Muscle of leg (tissue), 11 donors: ENCODE data around the gene GLYR1. TPM values are rescaled to one million over a fixed set of nuclear protein-coding genes. Genes with fewer than 3 reads are reported as not detected.

Experiments used
- DNase-seq: peaks from one replicate; pipeline ENCODE4 v3.0.0; 2013
- H3K27ac ChIP-seq: one replicate; pipeline ENCODE4 v1.5.1; 2013; ENCODE audit warnings: mild to moderate bottlenecking, low read length, control low read depth
- H3K27me3 ChIP-seq: one replicate; pipeline ENCODE4 v1.6.1; 2013; ENCODE audit warnings: low read length; ENCODE audit not compliant: control insufficient read depth, insufficient read depth
- H3K36me3 ChIP-seq: one replicate; pipeline ENCODE4 v1.6.1; 2013; ENCODE audit warnings: low read length; ENCODE audit not compliant: control insufficient read depth, insufficient read depth
- H3K4me1 ChIP-seq: one replicate; pipeline ENCODE4 v1.6.1; 2013; ENCODE audit warnings: low read length; ENCODE audit not compliant: control insufficient read depth, insufficient read depth
- H3K4me3 ChIP-seq: one replicate; pipeline ENCODE4 v1.5.1; 2013; ENCODE audit warnings: low read length, control low read depth
- H3K9me3 ChIP-seq: replicated peaks from 2 replicates; pipeline ENCODE4 v1.6.1; 2013; ENCODE audit warnings: low read depth, low read length; ENCODE audit not compliant: control insufficient read depth
- WGBS: methylation state at CpG from one replicate; pipeline ENCODE4 v1.1.5; 2013; ENCODE audit warnings: missing lambda C conversion rate; ENCODE audit not compliant: insufficient coverage; 5-methylcytosine and 5-hydroxymethylcytosine counted together
- polyA plus RNA-seq, 8 donors: library from polyadenylated mRNA; unstranded; fragments of 120-200 nt; gene quantifications; one replicate each; pipeline versions ENCODE4 v1.2.1 to v1.2.3, GENCODE V29; 2013; ENCODE audit warnings: inconsistent platforms in 1 of 8, low replicate concordance in 1 of 8; ENCODE audit not compliant: insufficient read length in 8 of 8, insufficient read depth in 1 of 8
- total RNA-seq: library from RNA; stranded (reverse); fragments of 120-200 nt; gene quantifications from one replicate; pipeline ENCODE4 v1.2.4, GENCODE V29; 2013

The GLYR1 gene
- total and polyA plus RNA-seq, 9 donors = 29.8 to 57.1 (median 51.4) TPM

GRCh38 chr16:4801051-4801961 lies 45.8 kb downstream of the GLYR1 start:
- Histone ChIP-seq H3K36me3 (peaks cover 43% of the 10 kb centered on the region), H3K4me1 (peaks cover 20% of the 10 kb centered on the region), H3K27ac (no peak overlapping the region), H3K9me3 (no peaks in the 10 kb centered on the region), H3K4me3 (peak overlapping the region; percentile 45), H3K27me3 (no peaks in the 10 kb centered on the region)
- no peak for DNase-seq
- WGBS = 52% methylated on average over 15 of the region's 29 CpGs

GRCh38 chr16:4800290-4801041 lies 46.6 kb downstream of the GLYR1 start:
- 56% methylated on average over 15 of the region's 17 CpGs for WGBS
- peaks cover 20% of the 10 kb centered on the region for H3K4me1 ChIP-seq
- peaks cover 38% of the 10 kb centered on the region for H3K36me3 ChIP-seq
- H3K9me3 ChIP-seq = no peaks in the 10 kb centered on the region
- H3K27ac ChIP-seq = no peak overlapping the region
- DNase-seq = peak; percentile 37
- no peaks in the 10 kb centered on the region for H3K27me3 ChIP-seq
- H3K4me3 ChIP-seq = no peak overlapping the region

DNA sequence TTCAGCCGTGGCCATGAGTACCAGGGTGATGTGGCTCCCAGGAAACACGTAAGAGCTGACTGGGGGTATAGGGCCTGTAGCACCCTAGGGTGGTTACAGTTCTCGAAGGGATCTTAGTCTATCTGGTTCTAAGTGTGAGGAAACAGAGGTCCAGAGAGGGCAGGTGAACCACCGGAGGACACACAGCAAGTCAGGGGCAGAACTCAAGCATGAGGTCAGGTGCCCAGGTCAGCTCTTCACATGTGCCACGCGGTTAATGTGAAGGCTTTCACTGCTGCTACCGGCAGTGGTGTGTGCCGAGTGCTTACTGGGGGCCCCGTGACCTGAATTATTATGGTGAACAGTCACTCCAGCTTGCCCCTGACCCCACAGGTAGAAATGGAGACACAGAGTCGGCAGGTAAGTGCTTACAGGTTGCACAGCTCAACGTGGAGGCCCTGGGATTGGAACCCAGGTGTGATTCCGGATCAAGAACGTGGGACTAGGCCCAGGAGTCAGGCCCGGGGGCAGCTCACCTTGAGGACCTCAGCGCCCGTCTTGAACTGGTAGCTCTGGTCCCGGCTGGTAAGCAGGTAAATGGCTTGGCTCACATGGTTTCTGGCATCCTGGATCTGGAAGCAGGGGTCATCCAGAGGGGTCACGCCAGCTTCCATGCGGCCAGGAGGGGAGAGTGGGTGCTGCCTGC lies 47.8 kb downstream of the GLYR1 start:
- Histone ChIP-seq H3K4me1 (peaks cover 20% of the 10 kb centered on the region), H3K4me3 (no peak overlapping the region), H3K27ac (no peak overlapping the region), H3K9me3 (no peaks in the 10 kb centered on the region), H3K36me3 (peaks cover 27% of the 10 kb centered on the region), H3K27me3 (no peaks in the 10 kb centered on the region)
- DNase-seq = no peak
- WGBS = 95% methylated on average over 18 of the region's 19 CpGs

- peaks cover 23% of the 10 kb centered on the region for H3K36me3 ChIP-seq
- peaks cover 20% of the 10 kb centered on the region for H3K4me1 ChIP-seq
- H3K9me3 ChIP-seq = no peaks in the 10 kb centered on the region
- no peak overlapping the region for H3K27ac ChIP-seq
- H3K4me3 ChIP-seq = no peak overlapping the region
- no peak for DNase-seq
- H3K27me3 ChIP-seq = no peaks in the 10 kb centered on the region
- WGBS = 86% methylated on average over 9 of the region's 16 CpGs
These were observed 48.6 kb downstream of the GLYR1 start for GRCh38 chr16:4798456-4798855.

GRCh38 chr16:4797805-4798252 lies 49.3 kb downstream of the GLYR1 start:
- no peak for DNase-seq
- Histone ChIP-seq H3K27ac (no peak overlapping the region), H3K27me3 (no peaks in the 10 kb centered on the region), H3K36me3 (peaks cover 23% of the 10 kb centered on the region), H3K4me1 (peaks cover 20% of the 10 kb centered on the region), H3K4me3 (no peak overlapping the region), H3K9me3 (no peaks in the 10 kb centered on the region)
- 93% methylated on average over 18 of the region's 22 CpGs for WGBS

DNA sequence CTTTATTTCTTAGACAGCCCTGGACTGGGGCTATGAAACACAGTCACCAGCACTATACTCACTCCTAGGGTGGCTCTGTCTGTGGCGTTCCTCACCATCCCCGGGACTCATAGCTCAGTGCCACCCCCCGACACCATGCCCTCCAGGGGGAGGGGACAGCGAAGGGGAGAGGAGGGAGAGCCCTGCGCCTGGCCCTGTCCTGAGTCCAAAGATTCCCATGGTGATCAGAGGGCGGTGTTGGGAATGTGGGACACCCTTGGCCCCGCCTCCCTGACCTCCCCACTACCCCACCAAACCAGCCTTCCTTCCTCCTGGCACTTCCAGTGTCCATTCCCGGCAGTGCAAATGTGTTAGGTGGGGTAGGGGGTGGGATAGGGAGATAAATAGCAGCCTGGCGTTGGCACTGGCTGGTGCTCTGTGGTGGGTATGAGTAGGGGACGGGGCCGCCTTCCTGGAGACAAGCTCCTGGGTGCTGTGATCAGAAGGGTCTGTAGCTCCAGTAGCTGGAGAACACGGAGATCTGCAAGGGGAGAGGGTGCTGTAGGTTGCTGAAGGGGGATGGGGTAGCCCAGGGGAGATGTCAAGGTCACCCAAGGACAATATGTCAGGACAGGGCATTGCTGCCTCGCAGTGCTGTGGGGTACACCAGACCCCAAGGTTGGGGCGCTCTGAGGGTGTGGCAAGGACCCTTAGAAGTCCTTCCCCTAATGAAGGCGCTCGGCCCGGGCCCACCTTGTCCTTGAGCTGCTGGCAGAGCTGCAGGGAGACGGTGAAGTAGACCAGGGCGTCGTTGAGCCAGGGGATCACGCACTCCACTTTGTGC lies 49.9 kb downstream of the GLYR1 start:
- Histone ChIP-seq H3K36me3 (peaks cover 23% of the 10 kb centered on the region), H3K27me3 (no peaks in the 10 kb centered on the region), H3K4me1 (peaks cover 20% of the 10 kb centered on the region), H3K4me3 (no peak overlapping the region), H3K27ac (no peak overlapping the region), H3K9me3 (no peaks in the 10 kb centered on the region)
- 90% methylated on average over 13 of the region's 21 CpGs for WGBS
- no peak for DNase-seq

GRCh38 chr16:4795828-4796572 lies 51.1 kb downstream of the GLYR1 start:
- WGBS = 89% methylated on average over 17 of the region's 30 CpGs
- H3K27me3 ChIP-seq = no peaks in the 10 kb centered on the region
- H3K27ac ChIP-seq = no peak overlapping the region
- DNase-seq = no peak
- peaks cover 23% of the 10 kb centered on the region for H3K36me3 ChIP-seq
- H3K9me3 ChIP-seq = no peaks in the 10 kb centered on the region
- no peak overlapping the region for H3K4me3 ChIP-seq
- H3K4me1 ChIP-seq = peaks cover 10% of the 10 kb centered on the region

GRCh38 chr16:4795181-4795827 lies 51.8 kb downstream of the GLYR1 start, which contains the start of gene SMIM22:
TSS of gene SMIM22 (plus strand) at chr16:4795369. CDS start at chr16:4795735, 366 bp downstream.
- Histone ChIP-seq H3K4me3 (no peak within 1 kb of the TSS), H3K36me3 (peaks cover 17% of the 10 kb centered on the region), H3K4me1 (peaks cover 3% of the 10 kb centered on the region), H3K27me3 (no peaks in the 10 kb centered on the region), H3K27ac (no peak within 1 kb of the TSS), H3K9me3 (no peaks in the 10 kb centered on the region)
- no peak for DNase-seq
- WGBS = 62% methylated on average over 11 of the region's 14 CpGs
